RWPE2 (cell line): Measurements from ENCODE around the gene RPP25L.

Source experiments
- ATAC-seq: fragments of 200-7000 bp; cut with Tn5 transposase; 3 replicates; pipeline ENCODE4 v1.9.1; 2021; ENCODE audit warnings: low read depth
- DNase-seq: peaks from one replicate; pipeline ENCODE4 v3.0.0-alpha.2; 2020; ENCODE audit warnings: low spot score
- H3K27ac ChIP-seq: fragments of 450-650 bp; 2 replicates; pipeline ENCODE4 v1.5.1; 2017; ENCODE audit warnings: mild to moderate bottlenecking; ENCODE audit not compliant: poor library complexity, severe bottlenecking
- H3K27me3 ChIP-seq: fragments of 250-450 bp; sonication (Bioruptor Pico); 2 replicates; pipeline ENCODE4 v1.5.1; 2021; ENCODE audit warnings: mild to moderate bottlenecking, moderate library complexity; ENCODE audit not compliant: insufficient read depth, poor library complexity, severe bottlenecking
- H3K36me3 ChIP-seq: fragments of 250-450 bp; sonication (Bioruptor Pico); 2 replicates; pipeline ENCODE4 v1.5.1; 2020; ENCODE audit warnings: low read depth, mild to moderate bottlenecking, moderate library complexity
- H3K4me1 ChIP-seq: fragments of 250-450 bp; sonication (Bioruptor Pico); 2 replicates; pipeline ENCODE4 v1.5.1; 2021; ENCODE audit warnings: mild to moderate bottlenecking, moderate library complexity; ENCODE audit not compliant: insufficient read depth, poor library complexity, severe bottlenecking
- H3K4me3 ChIP-seq: fragments of 250-450 bp; sonication (Bioruptor Pico); 2 replicates; pipeline ENCODE4 v1.5.1; 2021; ENCODE audit warnings: mild to moderate bottlenecking, moderate library complexity; ENCODE audit not compliant: severe bottlenecking
- H3K9me3 ChIP-seq: fragments of 250-450 bp; sonication (Bioruptor Pico); 2 replicates; pipeline ENCODE4 v1.5.1; 2021; ENCODE audit warnings: mild to moderate bottlenecking, moderate library complexity; ENCODE audit not compliant: severe bottlenecking
- TF ChIP-seq, protein P1 (sequence below): fragments of 450-650 bp; IDR thresholded peaks from one replicate; pipeline ENCODE4 v1.5.1; 2017; ENCODE audit warnings: mild to moderate bottlenecking, moderate library complexity; ENCODE audit not compliant: poor library complexity, severe bottlenecking

The RPP25L gene

DNA sequence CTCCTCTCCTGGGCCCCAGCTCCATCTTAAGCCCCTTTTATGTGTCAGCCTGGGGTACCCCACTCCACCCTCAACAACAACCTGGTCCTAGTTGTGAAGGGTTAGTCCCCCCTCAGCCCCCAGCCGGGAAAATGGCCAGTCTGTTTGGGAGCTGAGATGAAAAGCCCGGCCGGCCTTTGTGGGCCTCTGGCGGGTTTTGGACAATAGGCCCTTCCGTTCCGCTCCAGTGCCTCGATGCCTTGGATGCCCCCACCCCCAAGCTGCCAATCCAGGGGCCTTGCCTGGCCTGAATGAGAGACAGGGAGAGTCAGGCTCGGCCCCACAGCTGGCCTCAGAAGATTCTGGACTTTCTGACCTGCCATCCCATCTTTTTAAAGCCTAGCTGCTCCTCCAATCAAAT, 31.5 kb downstream of the RPP25L start:
- Histone ChIP-seq H3K27ac (no peak overlapping the region), H3K36me3 (no peaks in the 10 kb centered on the region), H3K4me1 (no peaks in the 10 kb centered on the region), H3K27me3 (peaks cover 50% of the 10 kb centered on the region), H3K4me3 (no peak overlapping the region), H3K9me3 (no peaks in the 10 kb centered on the region)
- ATAC-seq (no peak), DNase-seq (no peak)
- TF ChIP-seq, protein P1, sequence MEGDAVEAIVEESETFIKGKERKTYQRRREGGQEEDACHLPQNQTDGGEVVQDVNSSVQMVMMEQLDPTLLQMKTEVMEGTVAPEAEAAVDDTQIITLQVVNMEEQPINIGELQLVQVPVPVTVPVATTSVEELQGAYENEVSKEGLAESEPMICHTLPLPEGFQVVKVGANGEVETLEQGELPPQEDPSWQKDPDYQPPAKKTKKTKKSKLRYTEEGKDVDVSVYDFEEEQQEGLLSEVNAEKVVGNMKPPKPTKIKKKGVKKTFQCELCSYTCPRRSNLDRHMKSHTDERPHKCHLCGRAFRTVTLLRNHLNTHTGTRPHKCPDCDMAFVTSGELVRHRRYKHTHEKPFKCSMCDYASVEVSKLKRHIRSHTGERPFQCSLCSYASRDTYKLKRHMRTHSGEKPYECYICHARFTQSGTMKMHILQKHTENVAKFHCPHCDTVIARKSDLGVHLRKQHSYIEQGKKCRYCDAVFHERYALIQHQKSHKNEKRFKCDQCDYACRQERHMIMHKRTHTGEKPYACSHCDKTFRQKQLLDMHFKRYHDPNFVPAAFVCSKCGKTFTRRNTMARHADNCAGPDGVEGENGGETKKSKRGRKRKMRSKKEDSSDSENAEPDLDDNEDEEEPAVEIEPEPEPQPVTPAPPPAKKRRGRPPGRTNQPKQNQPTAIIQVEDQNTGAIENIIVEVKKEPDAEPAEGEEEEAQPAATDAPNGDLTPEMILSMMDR: no peak

- no peaks in the 10 kb centered on the region for H3K9me3 ChIP-seq
- TF ChIP-seq, protein P1: no peak
- H3K27me3 ChIP-seq: peaks cover 48% of the 10 kb centered on the region
- ATAC-seq (no peak), DNase-seq (no peak)
- H3K36me3 ChIP-seq: no peaks in the 10 kb centered on the region
- H3K4me3 ChIP-seq: no peak overlapping the region
- H3K4me1 ChIP-seq: no peaks in the 10 kb centered on the region
- no peak overlapping the region for H3K27ac ChIP-seq
Measured at GRCh38 chr9:34579808-34580163, 32.1 kb downstream of the RPP25L start.

- no peaks in the 10 kb centered on the region for H3K36me3 ChIP-seq
- no peaks in the 10 kb centered on the region for H3K4me1 ChIP-seq
- no peaks in the 10 kb centered on the region for H3K9me3 ChIP-seq
- DNase-seq (no peak), ATAC-seq (no peak)
- no peak overlapping the region for H3K4me3 ChIP-seq
- H3K27me3 ChIP-seq: peaks cover 45% of the 10 kb centered on the region
- no peak overlapping the region for H3K27ac ChIP-seq
- TF ChIP-seq, protein P1: no peak
Measured at GRCh38 chr9:34579104-34579807, 32.6 kb downstream of the RPP25L start.

DNA sequence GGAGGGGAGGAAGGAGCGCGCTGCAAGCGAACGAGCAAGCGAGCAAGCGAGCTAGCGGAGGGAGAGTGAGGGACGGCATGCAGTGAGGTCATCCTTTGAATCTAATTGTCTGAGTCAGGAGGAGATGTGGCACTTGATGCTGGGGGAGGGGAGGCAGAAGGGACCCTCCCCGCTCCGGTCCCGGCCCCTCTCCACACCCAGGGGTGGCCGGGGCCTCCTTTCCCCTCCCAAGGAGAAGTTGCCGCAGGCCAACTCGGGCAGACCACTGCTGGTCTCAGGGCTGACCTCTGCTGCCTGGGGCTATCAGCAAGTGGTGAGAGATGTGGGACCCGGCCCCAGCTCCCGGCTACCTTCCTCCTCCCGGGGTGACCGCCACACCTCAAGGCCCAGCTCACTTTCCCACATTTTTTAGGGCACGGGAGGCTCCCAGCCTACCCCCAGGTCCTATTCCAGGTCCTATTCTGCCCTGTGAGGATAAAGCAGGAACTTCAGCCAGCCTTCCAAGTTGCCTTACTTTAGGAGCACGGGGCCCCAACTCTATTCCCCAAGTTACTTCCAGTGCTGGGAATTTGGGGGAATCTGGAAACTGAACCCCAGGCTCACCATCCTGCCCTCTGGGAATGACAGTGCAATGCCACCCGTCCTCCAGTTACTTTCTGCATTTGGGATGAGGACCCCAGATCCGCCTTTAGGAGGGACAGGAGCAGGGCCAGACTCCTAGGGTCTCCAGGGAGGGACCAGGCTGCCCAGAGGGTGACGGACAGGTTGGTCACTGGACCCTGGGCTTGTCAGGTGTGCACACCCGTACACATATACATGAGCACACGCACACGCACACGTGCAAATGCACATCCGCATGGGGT, 33.4 kb downstream of the RPP25L start:
- DNase-seq: no peak
- H3K4me1 ChIP-seq: no peaks in the 10 kb centered on the region
- ATAC-seq: peak; percentile 47; the same call in 1 of the 3 replicates
- H3K27me3 ChIP-seq: peaks cover 44% of the 10 kb centered on the region
- H3K27ac ChIP-seq: no peak overlapping the region
- TF ChIP-seq, protein P1: no peak
- no peaks in the 10 kb centered on the region for H3K9me3 ChIP-seq
- H3K36me3 ChIP-seq: no peaks in the 10 kb centered on the region
- no peak overlapping the region for H3K4me3 ChIP-seq
